DOHH2 (cell line): ENCODE results near the gene TRPM1.
A peak's percentile ranks its signal among the peaks of the same experiment; 100 is the strongest.

Experiments
- H3F3A ChIP-seq: fragments of 200-600 bp; sonication (generic), shearing (Covaris generic); 2 replicates; pipeline ENCODE4 v1.6.0; 2016; ENCODE audit warnings: antibody characterized with exemption, mild to moderate bottlenecking; ENCODE audit not compliant: control insufficient read depth, insufficient read depth
- H3K27ac ChIP-seq: fragments of 200-600 bp; sonication (generic); 2 replicates; pipeline ENCODE4 v1.5.1; 2014; ENCODE audit warnings: low read depth, mild to moderate bottlenecking, low read length, moderate library complexity
- H3K27me3 ChIP-seq: fragments of 200-600 bp; sonication (generic); 2 replicates; pipeline ENCODE4 v1.6.1; 2014; ENCODE audit warnings: mild to moderate bottlenecking, low read length, mixed read lengths; ENCODE audit not compliant: control insufficient read depth
- H3K36me3 ChIP-seq: fragments of 200-600 bp; sonication (generic); 2 replicates; pipeline ENCODE4 v1.6.1; 2014; ENCODE audit warnings: mild to moderate bottlenecking, low read length, moderate library complexity, mixed read lengths; ENCODE audit not compliant: control insufficient read depth
- H3K4me1 ChIP-seq: fragments of 200-600 bp; sonication (generic); 2 replicates; pipeline ENCODE4 v1.6.1; 2014; ENCODE audit warnings: mild to moderate bottlenecking, low read length, mixed read lengths; ENCODE audit not compliant: control insufficient read depth
- H3K4me2 ChIP-seq: fragments of 200-600 bp; sonication (generic); 2 replicates; pipeline ENCODE4 v1.6.0; 2014; ENCODE audit warnings: mild to moderate bottlenecking, low read length, moderate library complexity
- H3K4me3 ChIP-seq: fragments of 200-600 bp; sonication (generic); 2 replicates; pipeline ENCODE4 v1.5.1; 2014; ENCODE audit warnings: mild to moderate bottlenecking, low read length, mixed read lengths
- H3K79me2 ChIP-seq: fragments of 200-600 bp; sonication (generic); 2 replicates; pipeline ENCODE4 v1.6.1; 2014; ENCODE audit warnings: mild to moderate bottlenecking, low read length, mixed read lengths; ENCODE audit not compliant: control insufficient read depth
- H3K9me2 ChIP-seq: fragments of 200-600 bp; sonication (generic); replicated peaks from 2 replicates; pipeline ENCODE4 v1.6.1; 2014; ENCODE audit warnings: mild to moderate bottlenecking, low read length, mixed read lengths; ENCODE audit not compliant: control insufficient read depth
- H3K9me3 ChIP-seq: fragments of 200-600 bp; sonication (generic); 2 replicates; pipeline ENCODE4 v1.6.1; 2014; ENCODE audit warnings: antibody characterized with exemption, low read length, mixed read lengths; ENCODE audit not compliant: control insufficient read depth, insufficient read depth
- H4K20me1 ChIP-seq: fragments of 200-600 bp; sonication (generic); 2 replicates; pipeline ENCODE4 v1.6.0; 2014; ENCODE audit warnings: low read depth, mild to moderate bottlenecking, antibody characterized with exemption, low read length, moderate library complexity; ENCODE audit not compliant: control insufficient read depth, insufficient read depth
- CTCF ChIP-seq: fragments of 200-600 bp; sonication (generic); IDR thresholded peaks from one replicate; pipeline ENCODE4 v1.5.1; 2014; ENCODE audit warnings: antibody characterized with exemption, mild to moderate bottlenecking, low read depth, low read length; ENCODE audit not compliant: poor library complexity, severe bottlenecking
- EZH2phosphoT487 ChIP-seq: fragments of 200-600 bp; sonication (generic); IDR thresholded peaks from 2 replicates; pipeline ENCODE4 v1.6.1; 2017; ENCODE audit warnings: borderline replicate concordance, mild to moderate bottlenecking, antibody characterized with exemption, low read length, moderate library complexity, mixed read lengths

Gene TRPM1

GRCh38 chr15:30990036-30990435 lies 111.5 kb downstream of the TRPM1 start:
- Histone ChIP-seq H3K9me2 (no peaks in the 10 kb centered on the region), H3K36me3 (peaks cover 15% of the 10 kb centered on the region), H3K27me3 (no peaks in the 10 kb centered on the region), H3F3A (no peaks in the 10 kb centered on the region), H3K79me2 (peaks cover 33% of the 10 kb centered on the region), H3K4me3 (peak overlapping the region; percentile 81), H3K9me3 (no peaks in the 10 kb centered on the region), H3K4me1 (peaks cover 15% of the 10 kb centered on the region), H3K4me2 (peak overlapping the region; percentile 95), H3K27ac (peak overlapping the region; percentile 56; the same call in 1 of the 2 replicates), H4K20me1 (no peaks in the 10 kb centered on the region)
- TF ChIP-seq EZH2phosphoT487 (no peak), CTCF (peak; percentile 13)

GRCh38 chr15:30985081-30985531 lies 116.4 kb downstream of the TRPM1 start:
- Histone ChIP-seq H3F3A (no peaks in the 10 kb centered on the region), H3K27me3 (no peaks in the 10 kb centered on the region), H3K9me2 (no peaks in the 10 kb centered on the region), H3K79me2 (peaks cover 42% of the 10 kb centered on the region), H3K4me2 (no peak overlapping the region), H3K27ac (no peak overlapping the region), H4K20me1 (no peaks in the 10 kb centered on the region), H3K4me3 (no peak overlapping the region), H3K9me3 (no peaks in the 10 kb centered on the region), H3K36me3 (peaks cover 35% of the 10 kb centered on the region), H3K4me1 (peaks cover 14% of the 10 kb centered on the region)
- TF ChIP-seq EZH2phosphoT487 (no peak), CTCF (no peak)

- no peaks in the 10 kb centered on the region for H3K9me3 ChIP-seq
- H3K79me2 ChIP-seq: peaks cover 42% of the 10 kb centered on the region
- no peaks in the 10 kb centered on the region for H3K27me3 ChIP-seq
- no peak overlapping the region for H3K27ac ChIP-seq
- H3K4me3 ChIP-seq: no peak overlapping the region
- TF ChIP-seq CTCF (no peak), EZH2phosphoT487 (no peak)
- H3K9me2 ChIP-seq: no peaks in the 10 kb centered on the region
- H3F3A ChIP-seq: no peaks in the 10 kb centered on the region
- H3K4me2 ChIP-seq: no peak overlapping the region
- H3K4me1 ChIP-seq: peaks cover 11% of the 10 kb centered on the region
- no peaks in the 10 kb centered on the region for H4K20me1 ChIP-seq
- H3K36me3 ChIP-seq: peaks cover 35% of the 10 kb centered on the region
Observed at GRCh38 chr15:30984542-30984941, 117.0 kb downstream of the TRPM1 start.
